Measurements from ENCODE around the gene CCDC136.
A peak's percentile ranks its signal among the peaks of the same experiment; 100 is the strongest.

CCDC136 gene

GRCh38 chr7:128840326-128841170 is 48.8 kb downstream of the CCDC136 start:
- ATAC-seq (replicated peaks; ENCODE audit: extremely low read depth, poor library complexity, severe bottlenecking) (no peak), DNase-seq (ENCODE audit: low spot score in 2 of 2) (no peak)
- Mint-ChIP-seq H3K27ac (ENCODE audit: low read depth) (no peak overlapping the region), H3K36me3 (ENCODE audit: insufficient read depth) (peaks cover 1% of the 10 kb centered on the region), H3K9me3 (no peaks in the 10 kb centered on the region), H3K4me1 (no peaks in the 10 kb centered on the region), H3K27me3 (no peaks in the 10 kb centered on the region), H3K4me3 (no peak overlapping the region)

- Mint-ChIP-seq H3K4me3 (no peak overlapping the region), H3K4me1 (no peaks in the 10 kb centered on the region), H3K36me3 (ENCODE audit: insufficient read depth) (peaks cover 1% of the 10 kb centered on the region), H3K27me3 (no peaks in the 10 kb centered on the region), H3K9me3 (no peaks in the 10 kb centered on the region), H3K27ac (ENCODE audit: low read depth) (no peak overlapping the region)
- no peak for DNase-seq (ENCODE audit: low spot score in 2 of 2)
- no peak for ATAC-seq (replicated peaks; ENCODE audit: extremely low read depth, poor library complexity, severe bottlenecking)
These were observed 49.5 kb downstream of the CCDC136 start for GRCh38 chr7:128841171-128841690.

GRCh38 chr7:128841921-128842673 is 50.3 kb downstream of the CCDC136 start:
- Mint-ChIP-seq H3K9me3 (no peaks in the 10 kb centered on the region), H3K4me1 (no peaks in the 10 kb centered on the region), H3K36me3 (ENCODE audit: insufficient read depth) (peaks cover 1% of the 10 kb centered on the region), H3K4me3 (no peak overlapping the region), H3K27me3 (no peaks in the 10 kb centered on the region), H3K27ac (ENCODE audit: low read depth) (no peak overlapping the region)
- ATAC-seq (replicated peaks; ENCODE audit: extremely low read depth, poor library complexity, severe bottlenecking) (peak; percentile 66), DNase-seq (ENCODE audit: low spot score in 2 of 2) (peak in 1 of 2 donors; percentile 43)

GRCh38 chr7:128842674-128843641 is 51.2 kb downstream of the CCDC136 start:
- Mint-ChIP-seq H3K27me3 (no peaks in the 10 kb centered on the region), H3K36me3 (ENCODE audit: insufficient read depth) (peaks cover 1% of the 10 kb centered on the region), H3K4me3 (no peak overlapping the region), H3K4me1 (no peaks in the 10 kb centered on the region), H3K9me3 (no peaks in the 10 kb centered on the region), H3K27ac (ENCODE audit: low read depth) (no peak overlapping the region)
- ATAC-seq (replicated peaks; ENCODE audit: extremely low read depth, poor library complexity, severe bottlenecking) (no peak), DNase-seq (ENCODE audit: low spot score in 2 of 2) (no peak)

GRCh38 chr7:128843938-128844621 is 52.3 kb downstream of the CCDC136 start:
- no peaks in the 10 kb centered on the region for H3K27me3 Mint-ChIP-seq
- no peak overlapping the region for H3K4me3 Mint-ChIP-seq
- DNase-seq (ENCODE audit: low spot score in 2 of 2) (no peak), ATAC-seq (replicated peaks; ENCODE audit: extremely low read depth, poor library complexity, severe bottlenecking) (no peak)
- no peaks in the 10 kb centered on the region for H3K9me3 Mint-ChIP-seq
- peaks cover 1% of the 10 kb centered on the region for H3K36me3 Mint-ChIP-seq (ENCODE audit: insufficient read depth)
- no peaks in the 10 kb centered on the region for H3K4me1 Mint-ChIP-seq
- no peak overlapping the region for H3K27ac Mint-ChIP-seq (ENCODE audit: low read depth)

GRCh38 chr7:128844777-128845311 is 53.1 kb downstream of the CCDC136 start:
- H3K9me3 Mint-ChIP-seq = no peaks in the 10 kb centered on the region
- ATAC-seq (replicated peaks; ENCODE audit: extremely low read depth, poor library complexity, severe bottlenecking) = no peak
- H3K4me3 Mint-ChIP-seq = no peak overlapping the region

GRCh38 chr7:128845475-128845874 is 53.7 kb downstream of the CCDC136 start:
- no peaks in the 10 kb centered on the region for H3K27me3 Mint-ChIP-seq
- H3K36me3 Mint-ChIP-seq (ENCODE audit: insufficient read depth) = peaks cover 1% of the 10 kb centered on the region
- H3K9me3 Mint-ChIP-seq = no peaks in the 10 kb centered on the region
- no peaks in the 10 kb centered on the region for H3K4me1 Mint-ChIP-seq
- no peak overlapping the region for H3K4me3 Mint-ChIP-seq
- no peak overlapping the region for H3K27ac Mint-ChIP-seq (ENCODE audit: low read depth)
- DNase-seq (ENCODE audit: low spot score in 2 of 2) (no peak), ATAC-seq (replicated peaks; ENCODE audit: extremely low read depth, poor library complexity, severe bottlenecking) (no peak)

More at GRCh38 chr7:128844777-128845311, 53.1 kb downstream of the CCDC136 start:
- Mint-ChIP-seq H3K36me3 (ENCODE audit: insufficient read depth) (peaks cover 1% of the 10 kb centered on the region), H3K4me1 (no peaks in the 10 kb centered on the region), H3K27me3 (no peaks in the 10 kb centered on the region), H3K27ac (ENCODE audit: low read depth) (no peak overlapping the region)
- DNase-seq (ENCODE audit: low spot score in 2 of 2) = no peak

- no peaks in the 10 kb centered on the region for H3K9me3 Mint-ChIP-seq
- peaks cover 1% of the 10 kb centered on the region for H3K36me3 Mint-ChIP-seq (ENCODE audit: insufficient read depth)
- no peak overlapping the region for H3K4me3 Mint-ChIP-seq
- no peaks in the 10 kb centered on the region for H3K27me3 Mint-ChIP-seq
- DNase-seq (ENCODE audit: low spot score in 2 of 2) (no peak), ATAC-seq (replicated peaks; ENCODE audit: extremely low read depth, poor library complexity, severe bottlenecking) (no peak)
- H3K4me1 Mint-ChIP-seq = no peaks in the 10 kb centered on the region
- no peak overlapping the region for H3K27ac Mint-ChIP-seq (ENCODE audit: low read depth)
These were observed 54.2 kb downstream of the CCDC136 start for GRCh38 chr7:128845987-128846386.

GRCh38 chr7:128846781-128847444 is 55.1 kb downstream of the CCDC136 start:
- no peaks in the 10 kb centered on the region for H3K4me1 Mint-ChIP-seq

GRCh38 chr7:128847721-128848211 is 56.0 kb downstream of the CCDC136 start:
- Mint-ChIP-seq H3K9me3 (no peaks in the 10 kb centered on the region), H3K4me1 (no peaks in the 10 kb centered on the region), H3K27me3 (no peaks in the 10 kb centered on the region), H3K4me3 (no peak overlapping the region), H3K27ac (ENCODE audit: low read depth) (no peak overlapping the region), H3K36me3 (ENCODE audit: insufficient read depth) (no peaks in the 10 kb centered on the region)
- ATAC-seq (replicated peaks; ENCODE audit: extremely low read depth, poor library complexity, severe bottlenecking) = no peak
- DNase-seq (ENCODE audit: low spot score in 2 of 2) = no peak

More at GRCh38 chr7:128846781-128847444, 55.1 kb downstream of the CCDC136 start:
- Mint-ChIP-seq H3K27ac (ENCODE audit: low read depth) (no peak overlapping the region), H3K27me3 (no peaks in the 10 kb centered on the region), H3K36me3 (ENCODE audit: insufficient read depth) (peaks cover 1% of the 10 kb centered on the region), H3K4me3 (no peak overlapping the region), H3K9me3 (no peaks in the 10 kb centered on the region)
- ATAC-seq (replicated peaks; ENCODE audit: extremely low read depth, poor library complexity, severe bottlenecking) = no peak
- DNase-seq (ENCODE audit: low spot score in 2 of 2) = no peak

Measured in central memory CD8-positive, alpha-beta T cell (primary cell).